LoVo (cell line): ENCODE data around the gene KDELR3.

Source experiments
- DNase-seq: peaks from one replicate; pipeline ENCODE4 v3.0.0-alpha.2; 2016; ENCODE audit warnings: low spot score

Gene KDELR3

DNA sequence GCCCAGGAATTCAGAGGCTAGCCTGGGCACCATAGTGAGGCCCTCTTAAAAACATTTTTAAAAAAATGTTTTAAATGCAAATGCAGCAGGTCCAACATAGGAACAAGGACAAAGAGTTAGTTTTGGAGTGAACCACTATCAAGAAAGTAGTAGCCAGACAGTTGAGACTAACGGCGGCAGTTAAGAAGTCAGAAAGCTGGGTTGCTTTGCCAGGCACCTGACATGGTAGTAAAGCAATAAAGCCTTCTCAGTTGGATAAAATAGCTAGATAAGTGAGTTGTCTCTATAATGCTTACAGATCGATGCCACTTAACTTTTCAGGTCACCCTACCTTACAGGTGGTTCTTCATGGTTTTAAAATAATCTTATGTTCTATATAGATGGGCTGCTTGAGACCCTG is 55.1 kb downstream of the KDELR3 start:
- no peak for DNase-seq

DNA sequence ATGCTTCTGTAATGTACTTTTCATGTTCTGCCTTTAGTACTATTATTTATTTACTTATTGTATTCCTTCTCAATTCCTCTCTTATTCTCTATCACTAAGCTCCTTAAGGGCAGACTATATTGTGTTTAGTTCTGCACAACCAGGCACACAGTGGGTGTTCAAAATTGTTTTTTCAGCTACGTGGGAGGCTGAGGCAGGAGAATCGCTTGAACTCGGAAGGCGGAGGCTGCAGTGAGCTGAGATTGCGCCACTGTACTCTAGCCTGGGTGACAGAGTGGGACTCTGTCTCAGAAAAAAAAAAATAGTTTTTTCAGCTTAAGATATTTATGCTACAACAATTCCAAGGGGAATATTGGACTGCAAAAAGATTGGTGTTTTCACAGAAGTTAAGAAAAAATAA is 55.6 kb downstream of the KDELR3 start:
- no peak for DNase-seq

DNA sequence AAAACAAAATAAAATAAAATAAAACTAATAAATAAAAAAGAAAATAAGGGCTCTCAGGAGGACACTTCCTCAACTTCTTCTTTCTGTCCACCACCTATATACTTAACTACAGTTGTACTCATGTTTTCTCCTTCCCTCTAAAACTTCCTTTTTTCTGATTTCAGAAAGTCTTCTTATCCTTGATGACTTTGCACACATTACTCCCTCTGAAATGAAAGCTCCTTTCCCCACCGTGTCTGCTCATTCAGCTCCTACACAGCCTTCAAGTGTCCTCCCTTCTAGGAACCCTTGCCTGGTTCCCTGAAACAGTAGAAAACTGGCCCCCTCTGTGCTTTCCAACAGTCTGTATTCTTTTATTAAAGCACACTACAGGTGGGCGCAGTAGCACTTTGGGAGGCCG is 56.5 kb downstream of the KDELR3 start:
- no peak for DNase-seq

DNA sequence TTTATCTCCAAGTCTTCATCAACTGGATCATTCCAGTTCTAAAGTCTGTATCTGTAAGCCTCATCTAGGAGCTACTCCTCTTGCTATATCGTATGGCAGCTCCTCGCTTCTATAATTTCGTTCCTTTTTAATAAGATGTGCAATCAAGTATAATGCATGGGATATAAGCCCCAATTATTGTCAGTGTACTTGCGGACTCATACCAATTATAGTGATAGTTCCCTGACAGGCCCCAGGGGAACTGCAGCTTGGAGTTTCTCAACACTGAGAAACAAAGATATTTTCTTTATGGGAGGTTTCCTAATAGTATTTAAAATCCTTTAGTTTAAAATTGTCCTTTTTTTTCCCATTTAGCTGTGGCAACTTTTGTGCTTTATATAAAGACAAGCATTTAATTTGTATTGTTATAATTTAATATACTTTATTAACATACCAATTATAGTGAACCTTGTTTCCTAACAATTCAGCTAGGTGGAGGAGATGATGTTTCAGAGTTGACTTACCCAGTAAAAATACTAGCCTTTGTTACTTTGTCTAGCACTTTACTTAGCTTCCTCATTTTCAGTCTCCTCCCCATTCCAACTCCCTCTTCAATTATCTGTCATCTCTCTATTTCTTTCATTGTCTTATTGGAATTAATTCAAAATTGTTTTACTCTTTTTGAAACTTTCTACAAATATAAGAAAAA is 63.5 kb downstream of the KDELR3 start:
- no peak for DNase-seq
